ENCODE measurements around the gene KCNK7.

Gene KCNK7

DNA sequence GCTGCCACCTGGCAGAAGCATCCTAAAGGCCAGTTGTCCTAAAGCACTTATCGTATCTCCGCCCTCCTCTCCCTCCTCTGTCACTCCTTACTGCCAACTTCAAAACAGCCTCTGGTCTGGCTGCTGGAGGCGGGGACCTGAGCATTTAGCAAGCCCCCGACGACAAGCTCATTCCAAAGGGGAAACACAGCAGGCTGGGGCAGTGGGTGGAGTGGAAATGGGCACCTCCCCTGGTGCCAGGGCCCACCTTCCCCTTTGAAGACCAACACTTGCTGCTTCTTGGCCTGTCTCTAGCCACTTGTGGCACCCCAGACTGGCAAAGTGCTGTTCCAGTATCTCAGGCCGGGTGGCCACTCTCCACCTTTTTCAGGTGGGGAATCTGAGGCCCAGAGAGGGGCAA, 14.8 kb upstream of the KCNK7 start:
- DNase-seq, result no peak

DNA sequence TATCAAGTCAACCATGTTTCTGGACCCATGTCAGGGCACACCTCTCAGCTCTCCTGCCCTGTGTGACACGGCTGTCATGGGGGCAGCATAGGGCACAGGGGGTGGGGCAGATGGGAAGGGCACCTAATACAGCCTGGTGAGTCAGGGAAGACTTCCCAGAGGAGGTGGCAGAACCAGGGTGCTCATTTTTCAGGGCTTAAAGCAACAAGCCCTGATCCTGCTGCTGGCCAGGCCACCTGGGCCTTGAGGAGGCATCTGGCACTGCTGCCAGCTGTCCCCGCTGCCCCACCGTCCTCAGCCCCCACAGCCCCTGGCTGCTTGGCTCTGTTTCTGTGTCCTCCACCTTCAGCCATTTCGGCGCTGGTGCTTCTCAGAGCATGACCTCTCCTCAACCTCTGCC, 14.1 kb upstream of the KCNK7 start:
- DNase-seq, result no peak

DNA sequence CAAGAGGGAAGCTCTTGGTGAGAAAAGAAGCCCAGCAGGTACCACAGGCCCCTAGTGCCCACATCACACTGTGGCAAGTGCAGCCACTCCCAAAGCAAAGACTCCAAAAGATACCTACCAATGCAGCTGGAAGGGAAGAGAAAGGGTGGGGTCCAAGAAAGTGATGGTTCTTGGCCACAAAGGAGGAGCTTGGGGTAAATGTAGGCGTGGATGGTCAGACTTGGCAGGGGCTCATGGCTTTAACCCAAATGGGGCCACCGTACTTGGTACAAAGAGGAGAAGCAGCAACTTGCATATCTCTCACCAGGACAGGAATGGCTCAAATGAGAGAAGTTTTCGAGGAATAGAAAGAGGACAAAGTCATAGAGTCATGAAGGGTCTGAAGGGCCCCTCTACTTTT, 13.6 kb upstream of the KCNK7 start:
- no peak for DNase-seq

DNA sequence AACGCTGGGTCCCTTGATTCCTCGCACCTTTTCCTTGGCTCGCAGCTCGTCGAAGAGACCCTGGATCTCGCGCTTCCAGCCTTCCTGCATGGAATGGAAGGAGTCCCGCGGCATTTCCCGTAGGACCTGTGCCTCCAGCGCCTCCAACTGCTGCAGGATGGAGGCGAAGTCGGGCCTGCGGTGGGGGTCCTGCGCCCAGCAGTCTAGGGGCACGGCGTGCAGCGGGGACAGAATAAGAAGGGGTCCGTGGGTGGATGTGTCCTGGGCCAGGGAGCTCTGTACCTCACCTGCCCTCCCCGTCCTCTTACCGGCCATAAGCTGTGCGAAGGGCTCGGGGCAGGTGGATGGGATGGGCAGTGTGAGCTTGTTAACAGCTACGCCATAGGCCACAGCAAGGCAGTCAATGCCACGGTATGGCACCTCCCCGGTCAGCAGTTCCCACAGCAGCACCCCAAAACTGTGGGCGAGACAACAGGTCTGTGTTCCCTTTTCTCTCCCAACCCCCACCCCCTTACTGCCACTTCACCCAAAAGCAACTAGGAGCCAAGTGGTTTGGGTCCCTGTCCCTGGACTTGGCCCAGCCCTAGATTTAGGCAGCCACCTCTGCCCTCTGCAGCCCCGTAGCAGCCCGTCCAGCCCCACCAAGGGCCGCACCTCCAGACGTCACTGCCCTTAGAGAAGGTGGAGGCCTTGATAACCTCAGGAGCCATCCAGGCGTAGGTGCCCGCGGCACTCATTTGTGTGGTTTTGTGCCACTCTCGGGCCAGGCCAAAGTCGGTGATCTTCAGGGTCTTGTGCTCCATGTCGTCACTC, 12.2 kb upstream of the KCNK7 start:
- DNase-seq, result no peak

DNA sequence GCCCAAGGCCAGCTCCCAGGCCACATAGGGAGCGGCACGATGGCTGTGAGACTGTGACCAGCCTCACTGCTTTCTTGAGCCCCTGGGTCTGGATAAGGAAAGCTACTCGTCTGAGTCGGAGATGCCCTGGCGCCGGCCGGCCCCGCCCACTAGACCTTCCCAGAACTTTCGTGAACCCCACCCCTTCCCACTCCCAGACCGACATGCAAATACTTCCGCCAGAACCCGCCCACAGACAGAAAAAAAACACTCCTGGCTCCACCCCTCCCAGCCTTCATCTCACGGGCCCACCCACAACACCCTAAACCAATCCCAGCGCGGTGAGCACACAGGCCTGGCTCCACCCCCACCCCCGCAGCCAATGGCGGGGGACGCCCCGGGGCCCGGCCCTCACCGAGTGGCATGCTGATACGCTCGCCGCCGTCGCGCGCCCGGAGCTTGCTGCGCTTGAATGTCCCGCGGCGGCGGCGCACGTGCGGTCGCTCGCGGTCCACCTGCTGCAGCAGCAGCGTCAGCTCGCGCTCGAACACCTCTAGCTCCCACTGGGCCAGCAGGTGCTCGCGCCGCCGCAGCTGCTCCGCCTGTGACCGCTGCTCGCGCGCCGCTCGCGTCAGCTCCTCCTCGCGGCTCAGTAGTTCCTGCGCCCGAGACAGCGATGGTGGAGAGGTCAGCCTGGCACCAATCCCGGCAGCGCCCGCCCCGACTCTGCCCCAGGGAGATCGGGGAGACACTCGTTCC, 11.4 kb upstream of the KCNK7 start:
- DNase-seq, result no peak

DNA sequence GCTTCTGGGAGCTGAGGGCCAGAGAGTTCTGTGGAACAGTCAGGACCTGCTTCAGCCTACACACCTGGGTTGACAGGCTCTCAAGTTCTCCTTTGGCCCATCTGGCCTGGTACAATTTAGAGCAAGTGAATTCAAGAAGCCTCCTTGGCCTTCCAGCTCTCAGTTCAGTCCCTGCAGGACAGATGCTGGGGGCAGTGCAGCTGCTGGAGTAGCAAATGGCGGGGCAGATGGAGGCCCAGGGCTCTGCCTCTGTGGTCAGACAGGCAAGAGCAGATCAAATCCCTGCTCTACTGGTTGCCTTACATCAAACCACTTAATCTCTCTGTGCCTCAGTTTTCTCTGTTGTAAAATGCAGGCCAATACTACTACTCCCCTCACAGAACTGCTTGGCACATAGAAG, 8.7 kb upstream of the KCNK7 start:
- DNase-seq, result no peak

DNA sequence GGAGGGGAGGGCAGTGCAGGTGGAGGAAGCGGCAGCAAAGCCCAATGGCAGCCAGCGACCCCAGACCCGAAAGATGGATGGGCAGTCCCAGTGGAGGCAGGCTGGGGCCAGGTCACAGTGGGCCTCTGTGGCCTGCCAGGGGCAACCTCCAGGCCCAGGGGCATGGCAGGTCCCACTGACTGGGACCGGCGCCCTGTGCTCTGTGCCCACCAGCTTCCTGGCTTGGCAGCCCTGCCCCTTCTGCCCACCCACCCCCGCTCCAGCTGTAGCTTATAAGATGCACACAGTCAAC, 4.3 kb upstream of the KCNK7 start:
- DNase-seq, result no peak

DNA sequence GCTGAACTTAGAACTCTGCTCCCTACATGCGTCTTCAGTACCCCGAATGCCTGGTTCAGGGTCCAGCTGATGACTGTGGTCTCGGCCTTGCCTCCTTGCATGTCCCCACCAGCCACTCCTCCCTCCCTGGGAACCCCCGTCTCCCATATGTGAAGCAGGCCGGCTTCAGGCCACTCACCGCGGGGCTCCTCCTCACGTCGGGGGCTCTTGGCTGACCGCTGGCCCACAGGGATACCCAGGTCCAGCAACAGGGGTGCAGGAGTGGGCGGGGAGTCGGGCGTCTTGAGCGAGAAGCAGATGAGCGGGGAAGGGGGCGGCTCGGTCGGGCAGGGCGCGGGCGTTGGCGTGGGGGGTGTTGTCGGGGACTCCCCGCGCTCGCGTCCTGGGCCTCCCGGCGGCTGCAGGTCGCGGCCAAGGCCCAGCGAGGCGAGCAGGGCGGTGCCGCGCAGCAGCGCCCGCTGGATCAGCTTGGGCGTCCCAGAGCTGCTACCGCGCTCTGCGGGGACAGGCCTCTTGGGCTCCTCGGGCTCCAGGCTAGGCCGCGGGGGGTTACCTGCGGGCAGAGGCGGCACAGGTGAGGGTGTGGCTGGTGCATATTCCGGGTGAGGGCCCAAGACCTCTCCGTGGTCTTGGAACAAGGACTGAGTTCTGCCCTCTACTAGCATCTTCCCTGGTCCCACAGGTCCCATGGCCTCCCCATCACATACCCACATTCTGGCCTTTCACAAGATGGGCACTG, 3.8 kb upstream of the KCNK7 start:
- DNase-seq, result no peak

DNA sequence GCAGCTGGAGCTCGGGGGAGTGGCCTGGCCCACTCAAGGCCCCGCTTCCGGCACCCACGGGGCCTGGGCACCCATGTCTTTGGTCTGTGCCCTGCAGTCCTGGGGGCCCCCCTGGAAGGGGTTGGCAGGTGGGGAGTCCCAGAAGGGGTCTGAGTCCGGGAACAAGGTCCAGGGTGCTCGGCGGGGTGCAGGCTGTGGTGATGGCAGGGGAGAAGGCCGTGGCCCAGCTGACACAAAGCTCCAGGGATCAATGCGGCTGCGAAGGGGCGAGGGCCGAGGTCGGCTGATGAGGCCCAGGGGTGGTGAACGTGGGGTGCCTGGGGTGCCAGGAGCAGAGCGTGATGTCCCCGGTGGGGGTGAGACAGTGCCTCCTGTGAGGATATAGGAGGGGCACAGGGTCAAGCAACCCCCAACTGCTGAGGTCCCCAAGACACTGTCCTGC, 2.7 kb upstream of the KCNK7 start:
- DNase-seq, result no peak

DNA sequence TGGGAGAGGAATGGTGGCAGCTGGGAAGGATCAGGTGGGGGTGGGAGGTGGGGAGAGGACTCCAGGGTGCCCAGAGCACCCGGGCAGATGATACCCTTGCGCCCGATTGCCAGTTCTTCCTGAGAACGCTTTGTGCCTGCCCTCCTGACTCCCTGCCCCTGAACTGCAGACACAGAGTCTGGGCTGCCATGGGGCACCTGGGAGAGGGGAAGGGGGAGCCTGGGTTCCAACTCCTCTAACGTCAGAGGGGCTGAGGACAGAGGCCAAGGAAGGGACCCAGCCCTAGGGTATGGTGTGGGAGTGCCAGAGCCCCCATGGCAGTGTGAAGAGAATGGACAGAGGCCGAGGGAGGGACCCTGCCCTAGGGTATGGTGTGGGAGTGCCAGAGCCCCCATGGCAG, 920 bp upstream of the KCNK7 start:
- no peak for DNase-seq

DNA sequence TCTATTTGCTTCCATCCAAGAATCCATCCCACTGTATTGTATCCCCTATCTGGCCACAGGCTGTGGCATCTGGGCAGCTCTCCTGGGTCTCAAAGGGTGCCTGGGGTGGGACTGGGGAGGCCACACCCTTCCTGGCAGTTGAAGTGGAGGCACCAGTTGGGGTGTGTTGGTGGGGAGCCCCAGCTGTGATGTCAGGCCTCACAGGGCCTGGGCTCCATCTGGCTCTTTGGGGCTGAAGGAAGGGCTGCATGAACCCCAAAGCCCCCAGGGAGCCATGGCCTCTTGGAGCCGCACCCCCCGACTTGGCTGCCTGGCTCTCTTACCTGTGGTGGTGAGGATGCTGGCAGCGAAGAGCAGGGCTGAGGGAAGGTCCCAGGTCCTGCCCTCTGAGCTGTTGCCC, 469 bp downstream of the KCNK7 start:
- DNase-seq, result no peak

DNA sequence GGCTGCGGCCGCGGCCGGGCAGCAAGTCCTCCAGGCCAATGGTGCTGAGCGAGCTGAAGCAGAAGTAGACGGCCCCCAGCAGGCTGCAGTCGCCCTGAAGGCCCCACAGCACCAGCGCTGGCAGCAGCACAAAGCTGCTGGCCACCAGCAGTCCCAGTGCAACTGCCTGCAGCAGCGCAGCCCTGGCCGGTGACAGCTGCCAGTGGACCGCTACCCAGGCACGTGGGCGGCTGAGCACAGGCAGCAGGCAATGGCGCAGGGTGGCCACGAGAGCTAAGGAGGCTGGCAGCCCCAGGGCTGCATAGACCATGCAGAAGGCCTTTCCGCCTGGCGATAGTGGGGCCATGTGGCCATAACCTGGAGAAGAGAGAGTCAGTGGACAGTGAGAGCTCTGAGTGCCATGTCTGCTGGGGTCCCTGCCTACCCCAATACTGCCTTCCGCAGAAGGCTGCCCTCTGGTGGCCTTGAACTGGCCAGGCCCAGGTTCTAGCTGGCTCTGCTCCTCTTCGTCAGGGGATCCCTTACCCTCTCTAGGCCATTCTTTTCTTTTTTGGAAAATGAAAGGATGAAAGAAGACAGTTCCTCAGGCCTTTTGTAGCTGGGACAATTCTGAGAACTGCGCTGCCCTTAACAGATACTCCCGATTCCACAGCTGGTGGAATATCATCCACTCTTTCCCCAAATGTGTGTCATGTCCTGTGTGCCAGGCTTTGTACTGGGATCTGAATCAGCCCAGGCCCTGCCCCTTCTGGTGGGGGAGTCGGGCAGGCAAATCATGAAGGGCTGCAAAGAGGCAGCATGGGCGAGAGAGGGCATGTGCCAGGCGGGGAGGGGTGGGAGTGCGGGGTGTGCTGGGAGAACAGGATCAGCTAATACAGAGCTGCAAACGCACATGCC, 1.8 kb downstream of the KCNK7 start:
- peak; percentile 69 for DNase-seq

DNA sequence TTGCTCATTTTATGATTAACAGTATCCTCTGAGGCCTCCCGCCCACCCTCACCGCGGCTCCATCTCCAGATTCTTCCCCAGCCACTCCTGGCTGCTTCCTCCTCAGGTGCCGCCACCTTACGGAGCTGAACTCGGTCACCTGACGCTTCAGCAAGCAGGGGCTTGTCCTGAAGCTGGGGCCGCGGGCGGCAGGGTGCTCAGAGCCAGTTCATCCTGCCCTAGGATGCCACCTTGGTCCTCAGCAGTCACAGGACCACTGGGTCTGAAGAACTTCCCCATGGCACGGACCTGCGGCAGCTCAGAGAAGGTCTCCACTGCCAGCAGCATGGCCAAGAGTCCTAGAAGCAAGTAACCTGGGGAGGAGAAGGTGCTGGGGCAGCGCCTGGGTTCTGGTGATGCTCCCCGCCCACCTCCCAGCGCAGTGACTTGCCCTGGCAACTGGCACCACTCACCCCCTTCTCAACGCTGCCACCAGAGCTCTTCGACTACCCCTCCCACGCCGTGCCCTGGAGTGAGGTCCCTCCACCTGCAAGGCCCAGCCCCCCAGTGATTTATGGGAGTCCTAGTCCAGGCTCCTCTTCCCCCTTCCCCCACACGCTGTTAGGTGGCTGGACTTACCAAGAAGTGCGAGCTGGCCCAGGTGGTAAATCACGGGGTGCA, 2.6 kb downstream of the KCNK7 start:
- no peak for DNase-seq

DNA sequence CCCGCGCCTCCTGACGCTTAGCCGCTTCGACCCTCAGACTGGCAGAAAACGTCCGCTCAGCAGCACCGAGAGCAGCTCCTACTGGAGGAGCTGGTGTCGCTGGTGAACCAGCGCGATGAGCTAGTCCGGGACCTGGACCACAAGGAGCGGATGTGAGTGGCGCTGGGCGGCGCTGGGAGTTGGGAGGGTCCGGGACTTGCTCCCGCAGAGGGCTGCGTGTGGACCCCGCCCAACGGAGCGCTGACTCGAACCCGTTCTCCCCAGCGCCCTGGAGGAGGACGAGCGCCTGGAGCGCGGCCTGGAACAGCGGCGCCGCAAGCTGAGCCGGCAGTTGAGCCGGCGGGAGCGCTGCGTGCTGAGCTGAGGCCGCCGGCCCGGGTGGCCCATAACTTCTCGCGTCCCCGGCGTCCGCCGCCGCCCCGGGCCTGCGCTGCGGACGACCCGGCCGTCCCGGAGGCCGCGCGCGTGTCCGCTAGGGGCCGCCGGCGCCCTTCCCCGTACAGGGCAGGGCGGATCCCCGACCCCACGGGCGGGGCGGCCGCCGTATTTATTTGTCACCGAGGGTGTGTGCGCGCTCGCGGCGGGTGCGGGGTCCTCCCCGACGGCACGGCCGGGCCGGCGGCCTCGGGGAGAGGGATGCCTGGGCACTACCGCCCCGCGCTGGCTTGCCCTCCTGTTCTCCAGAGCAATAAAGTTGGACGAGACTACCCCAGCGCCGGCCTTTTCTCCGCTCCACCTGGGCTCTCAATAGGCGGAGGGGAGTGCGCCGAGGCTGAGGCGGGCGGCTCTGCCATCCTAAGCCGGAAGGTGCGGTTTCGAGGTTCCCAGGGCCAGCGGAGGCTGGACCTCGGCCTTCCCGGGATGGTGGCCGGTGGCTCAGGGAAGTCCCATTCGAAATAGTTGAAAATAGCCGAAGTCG, 3.4 kb downstream of the KCNK7 start:
- no peak for DNase-seq

DNA sequence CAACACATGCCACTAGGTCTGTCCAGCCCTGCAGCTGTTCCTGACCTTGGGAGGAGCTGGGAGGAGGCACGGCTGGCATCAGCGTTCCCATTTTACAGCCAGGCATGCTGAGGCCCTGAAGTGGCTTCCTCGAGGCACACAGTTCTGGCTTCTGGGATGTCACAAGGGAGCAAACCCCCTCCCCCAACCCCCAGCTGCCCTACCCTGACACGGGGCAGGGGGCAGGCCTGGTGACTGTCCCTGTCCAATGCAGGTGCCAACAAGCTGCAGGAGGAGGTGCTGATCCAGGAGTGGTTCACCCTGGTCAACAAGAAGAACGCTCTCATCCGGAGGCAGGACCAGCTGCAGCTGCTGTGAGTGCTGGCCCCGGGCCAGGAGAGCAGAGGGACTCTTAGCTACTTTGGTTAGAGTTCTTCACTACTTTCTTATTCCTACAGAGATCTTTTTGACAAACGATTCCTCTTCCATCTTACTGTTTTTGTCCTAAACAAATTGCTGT, 5.3 kb downstream of the KCNK7 start:
- DNase-seq, result no peak

DNA sequence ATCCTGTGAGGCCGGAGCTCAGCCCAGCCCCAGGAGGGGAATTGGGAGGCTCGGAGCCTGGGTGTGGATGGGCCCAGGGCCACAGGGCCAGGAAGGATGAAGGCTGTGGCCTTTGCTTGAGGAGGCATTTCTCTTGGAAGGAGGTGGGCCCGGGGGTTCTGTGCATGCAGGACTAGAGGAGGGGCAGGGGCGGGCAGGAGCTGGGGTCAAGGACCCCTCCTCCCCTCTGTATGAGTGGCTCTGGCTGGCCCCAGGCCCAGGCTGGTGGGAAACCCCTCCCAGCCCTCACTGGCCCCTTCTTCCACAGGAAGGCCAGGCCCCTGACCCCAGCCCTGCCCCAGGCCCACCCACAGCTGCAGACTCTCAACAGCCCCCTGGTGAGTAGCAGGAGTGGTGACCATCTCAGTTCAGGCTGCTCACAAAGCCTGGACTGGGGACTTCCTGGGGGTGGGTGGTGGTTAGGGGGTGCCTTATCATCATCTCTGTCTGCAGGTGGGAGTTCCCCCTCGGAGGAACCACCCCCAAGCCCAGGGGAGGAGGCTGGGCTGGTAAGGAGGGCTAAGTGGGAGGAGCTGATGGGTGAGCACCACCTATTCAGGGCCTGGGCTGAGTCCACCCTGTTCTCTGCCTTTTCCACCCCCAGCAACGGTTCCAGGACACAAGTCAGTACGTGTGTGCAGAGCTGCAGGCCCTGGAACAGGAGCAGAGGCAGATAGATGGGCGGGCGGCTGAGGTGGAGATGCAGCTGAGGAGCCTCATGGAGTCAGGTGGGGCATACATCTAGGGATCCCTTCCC, 6.0 kb downstream of the KCNK7 start:
- no peak for DNase-seq

DNA sequence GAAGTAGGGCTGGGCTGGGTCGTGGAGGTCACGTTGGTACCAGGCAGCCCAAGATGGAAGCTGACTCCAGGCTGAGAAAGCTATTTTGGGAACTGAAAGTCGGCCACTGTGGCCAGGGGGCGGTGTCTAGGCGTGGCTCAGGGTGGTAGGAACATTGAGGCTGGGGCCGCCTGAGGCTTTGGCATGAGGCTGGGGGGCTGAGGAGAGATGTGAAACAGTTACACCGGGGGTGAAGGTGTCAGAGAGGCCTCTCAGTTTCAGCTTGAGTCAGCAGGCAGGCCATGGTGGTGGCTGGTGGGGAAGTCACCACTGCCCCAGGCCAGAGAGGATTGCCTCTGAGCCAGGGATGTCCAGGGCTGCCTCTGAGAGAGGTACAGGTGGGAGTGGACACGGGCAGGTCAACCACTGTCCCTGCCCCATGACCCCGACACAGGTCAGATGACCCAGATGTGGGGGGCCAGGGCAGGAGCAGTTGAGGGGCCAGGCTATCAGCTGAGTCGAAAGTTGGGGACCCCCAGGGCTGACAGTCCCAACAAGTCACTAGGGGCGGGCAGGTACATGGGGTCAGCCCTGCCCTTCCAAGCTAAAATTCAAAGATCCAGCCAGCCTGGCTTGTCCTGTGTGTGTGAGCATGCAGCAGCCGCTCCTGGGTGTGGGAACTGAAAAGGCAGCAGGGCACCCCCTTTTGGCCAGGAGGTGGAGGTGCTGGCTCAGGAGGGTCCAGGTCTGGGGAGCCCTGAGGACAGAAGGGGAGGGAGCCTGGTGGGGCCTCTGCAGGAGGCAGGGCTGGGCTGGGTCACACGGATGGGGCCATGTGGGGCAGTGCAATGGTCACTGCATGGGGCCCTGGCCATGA, 7.2 kb downstream of the KCNK7 start:
- peak; percentile 83 for DNase-seq

DNA sequence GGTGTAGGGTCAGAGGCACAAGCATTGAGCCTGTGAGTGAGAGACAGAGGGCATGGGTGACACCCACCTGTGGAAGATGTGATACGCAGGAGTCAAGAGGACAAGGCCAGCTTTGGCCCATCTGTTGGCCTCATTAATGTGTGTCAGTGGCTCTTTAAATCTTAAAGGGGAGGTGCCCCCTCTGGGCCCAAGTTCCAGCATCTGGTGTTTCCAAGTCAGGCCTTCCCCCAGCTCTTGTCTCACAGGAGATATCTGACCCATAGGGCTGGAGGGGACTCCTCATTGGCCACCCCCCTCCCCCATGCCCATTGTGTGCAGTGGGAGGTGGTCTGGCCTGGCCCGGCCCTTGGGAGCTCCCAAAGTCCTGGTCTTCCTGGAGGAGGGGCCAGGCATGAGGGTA, 8.9 kb downstream of the KCNK7 start:
- DNase-seq, result no peak

DNA sequence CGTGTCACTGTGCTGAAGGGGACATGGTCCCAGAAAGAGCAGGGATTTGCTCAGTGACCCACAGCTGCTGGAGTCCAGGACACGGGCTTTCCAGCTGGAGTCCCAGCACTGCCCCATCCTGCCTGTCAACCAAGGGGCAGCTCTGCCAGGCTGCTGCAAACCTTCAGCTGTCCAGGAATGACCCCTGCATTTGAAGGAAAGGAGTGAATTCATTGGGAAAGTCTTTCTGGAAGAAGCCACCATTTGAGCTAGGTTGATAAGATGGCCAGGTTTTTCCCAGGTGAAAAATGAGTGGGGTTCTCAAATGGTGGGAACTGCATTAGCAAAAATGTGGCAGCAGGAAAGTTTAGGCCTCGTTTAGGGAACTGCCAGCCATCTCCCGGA, 9.4 kb downstream of the KCNK7 start:
- DNase-seq, result no peak

All from CD4-positive, alpha-beta T cell treated with Interleukin-17A for 4 hours (primary cell).